GM10266 (cell line): ENCODE results near the gene REST.
A peak's percentile ranks its signal among the peaks of the same experiment; 100 is the strongest.

Experiments used
- DNase-seq: peaks from one replicate; pipeline ENCODE4 v3.0.0; 2012; ENCODE audit errors: extremely low spot score
- TF ChIP-seq, protein P1 (sequence below): IDR thresholded peaks from 2 replicates; pipeline ENCODE4 v1.5.1; 2012; ENCODE audit warnings: mild to moderate bottlenecking, low read depth; ENCODE audit not compliant: control insufficient read depth, insufficient read depth; ENCODE audit errors: missing control alignments

Gene REST

DNA sequence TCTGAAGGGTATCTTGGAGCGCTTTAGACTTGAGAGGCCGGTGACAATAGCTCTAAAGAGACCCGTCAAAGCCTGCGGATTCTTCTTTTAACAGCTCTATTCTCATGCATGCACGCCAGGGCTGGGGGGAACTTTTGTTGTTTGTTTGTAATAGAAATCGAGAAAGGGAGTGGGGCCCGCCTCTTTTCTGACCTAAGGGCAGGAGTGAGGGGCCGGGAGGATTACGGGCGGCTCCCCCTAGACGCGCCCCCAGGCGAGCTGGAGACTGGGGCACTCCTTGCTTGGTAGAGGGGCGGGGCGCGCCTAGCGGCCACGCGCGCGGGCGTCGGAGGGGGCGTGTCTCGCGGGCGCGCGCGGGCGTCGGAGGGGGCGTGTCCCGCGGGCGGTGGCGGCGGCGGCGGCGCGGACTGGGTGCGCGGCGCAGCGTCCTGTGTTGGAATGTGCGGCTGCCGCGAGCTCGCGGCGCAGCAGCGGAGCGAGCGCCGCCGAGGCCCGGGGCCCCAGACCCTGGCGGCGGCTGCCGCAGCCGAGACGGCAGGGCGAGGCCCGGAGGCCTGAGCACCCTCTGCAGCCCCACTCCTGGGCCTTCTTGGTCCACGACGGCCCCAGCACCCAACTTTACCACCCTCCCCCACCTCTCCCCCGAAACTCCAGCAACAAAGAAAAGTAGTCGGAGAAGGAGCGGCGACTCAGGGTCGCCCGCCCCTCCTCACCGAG, at the start of gene REST:
TSS of gene REST (plus strand) at position 412 of the 717 bp plus-strand sequence. CDS start 2,739 bp downstream, outside the sequence.
- peak; percentile 87 for DNase-seq
- TF ChIP-seq, protein P1, sequence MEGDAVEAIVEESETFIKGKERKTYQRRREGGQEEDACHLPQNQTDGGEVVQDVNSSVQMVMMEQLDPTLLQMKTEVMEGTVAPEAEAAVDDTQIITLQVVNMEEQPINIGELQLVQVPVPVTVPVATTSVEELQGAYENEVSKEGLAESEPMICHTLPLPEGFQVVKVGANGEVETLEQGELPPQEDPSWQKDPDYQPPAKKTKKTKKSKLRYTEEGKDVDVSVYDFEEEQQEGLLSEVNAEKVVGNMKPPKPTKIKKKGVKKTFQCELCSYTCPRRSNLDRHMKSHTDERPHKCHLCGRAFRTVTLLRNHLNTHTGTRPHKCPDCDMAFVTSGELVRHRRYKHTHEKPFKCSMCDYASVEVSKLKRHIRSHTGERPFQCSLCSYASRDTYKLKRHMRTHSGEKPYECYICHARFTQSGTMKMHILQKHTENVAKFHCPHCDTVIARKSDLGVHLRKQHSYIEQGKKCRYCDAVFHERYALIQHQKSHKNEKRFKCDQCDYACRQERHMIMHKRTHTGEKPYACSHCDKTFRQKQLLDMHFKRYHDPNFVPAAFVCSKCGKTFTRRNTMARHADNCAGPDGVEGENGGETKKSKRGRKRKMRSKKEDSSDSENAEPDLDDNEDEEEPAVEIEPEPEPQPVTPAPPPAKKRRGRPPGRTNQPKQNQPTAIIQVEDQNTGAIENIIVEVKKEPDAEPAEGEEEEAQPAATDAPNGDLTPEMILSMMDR: peak; percentile 2

DNA sequence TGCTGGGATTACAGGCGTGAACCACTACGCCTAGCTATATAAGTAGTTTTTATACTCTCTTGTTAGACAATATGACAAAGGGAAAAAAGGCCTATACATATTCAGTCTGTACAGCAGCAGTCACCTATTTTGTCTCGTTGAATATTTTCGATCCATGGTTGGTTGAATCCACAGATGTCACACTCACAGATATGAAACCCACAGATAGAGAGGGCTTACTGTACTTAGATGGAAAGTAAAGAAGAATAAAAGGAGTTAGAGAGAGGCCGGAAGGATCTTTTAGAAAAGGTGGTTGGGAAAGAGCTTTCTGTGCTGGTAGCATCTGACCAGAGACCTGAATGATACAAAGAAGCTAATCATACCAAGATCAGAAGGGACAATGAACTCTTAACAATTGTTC, 47.9 kb upstream of the REST start:
- DNase-seq: no peak
- TF ChIP-seq, protein P1: no peak

DNA sequence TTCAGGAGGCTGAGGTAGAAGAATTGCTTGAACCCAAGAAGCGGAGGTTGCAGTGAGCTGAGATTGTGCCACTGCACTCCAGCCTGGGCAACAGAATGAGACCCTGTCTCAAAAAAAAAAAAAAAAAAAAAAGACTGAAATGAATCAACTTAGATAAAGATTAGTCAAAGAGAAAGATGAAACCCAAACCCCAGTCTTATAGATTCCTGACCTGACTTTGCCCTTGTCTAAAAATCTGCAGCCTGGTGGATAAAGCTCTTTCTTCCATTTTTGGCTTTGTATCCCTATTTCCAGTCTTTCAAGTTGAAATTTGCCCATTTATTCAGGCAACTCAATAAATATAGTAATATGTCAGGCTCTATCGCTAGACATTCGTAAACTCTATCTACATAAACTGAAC, 46.9 kb upstream of the REST start:
- TF ChIP-seq, protein P1: no peak
- no peak for DNase-seq

- no peak for DNase-seq
Measured at GRCh38 chr4:56861360-56861759, 46.3 kb upstream of the REST start.

DNA sequence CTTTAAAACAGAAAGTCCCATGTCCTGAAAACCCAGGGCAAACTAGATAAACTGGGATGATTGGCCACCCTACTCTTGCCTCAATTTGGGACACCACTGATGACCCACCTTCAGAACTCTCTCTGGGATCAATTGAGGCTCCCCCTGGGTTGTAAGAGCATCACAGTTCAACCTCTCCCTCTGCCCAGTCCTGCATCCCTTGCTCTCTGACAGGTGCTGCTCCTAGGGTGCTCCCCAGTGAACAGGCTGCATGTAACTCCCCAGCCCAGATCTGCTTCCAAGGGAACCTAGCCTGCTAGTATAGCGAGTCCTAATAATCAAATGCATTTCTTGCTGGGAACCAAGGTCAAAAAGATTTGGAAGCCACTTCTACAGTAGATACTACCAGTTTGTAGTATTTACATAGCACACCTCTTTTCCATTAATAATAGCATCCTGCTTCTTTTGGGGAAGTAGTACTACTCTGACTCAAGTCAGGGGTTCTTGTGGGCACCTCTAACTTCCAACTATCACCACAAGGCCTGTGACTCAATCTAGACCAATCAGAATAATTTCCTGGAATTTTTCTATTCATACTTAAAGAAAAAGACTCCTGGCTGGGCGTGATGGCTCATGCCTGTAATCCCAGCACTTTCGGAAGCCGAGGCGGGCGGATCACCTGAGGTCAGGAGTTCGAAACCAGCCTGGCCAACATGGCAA, 44.1 kb upstream of the REST start:
- DNase-seq: no peak

More at GRCh38 chr4:56861360-56861759, 46.3 kb upstream of the REST start:
- TF ChIP-seq, protein P1: no peak

DNA sequence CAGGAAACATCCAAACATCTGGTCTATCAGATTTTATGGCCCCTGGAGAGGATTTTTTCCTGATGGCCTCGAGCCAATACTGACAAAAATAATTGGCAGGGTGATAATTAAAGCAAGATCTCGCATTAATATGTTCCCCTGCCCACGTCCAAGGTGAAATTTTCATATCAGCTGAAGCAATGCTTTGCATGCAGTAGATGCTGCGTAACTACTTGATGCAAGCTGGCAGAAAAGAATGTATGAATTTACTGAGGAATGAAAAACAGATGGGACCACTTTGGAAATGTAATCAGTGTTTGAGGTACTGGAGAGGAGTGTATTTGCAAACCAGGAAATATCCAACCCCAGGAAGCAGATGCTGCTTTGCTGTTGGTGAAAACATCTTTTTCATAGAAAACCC, 36.8 kb upstream of the REST start:
- DNase-seq: no peak
- TF ChIP-seq, protein P1: no peak

More for the DNA sequence above, 44.1 kb upstream of the REST start:
- TF ChIP-seq, protein P1: no peak

DNA sequence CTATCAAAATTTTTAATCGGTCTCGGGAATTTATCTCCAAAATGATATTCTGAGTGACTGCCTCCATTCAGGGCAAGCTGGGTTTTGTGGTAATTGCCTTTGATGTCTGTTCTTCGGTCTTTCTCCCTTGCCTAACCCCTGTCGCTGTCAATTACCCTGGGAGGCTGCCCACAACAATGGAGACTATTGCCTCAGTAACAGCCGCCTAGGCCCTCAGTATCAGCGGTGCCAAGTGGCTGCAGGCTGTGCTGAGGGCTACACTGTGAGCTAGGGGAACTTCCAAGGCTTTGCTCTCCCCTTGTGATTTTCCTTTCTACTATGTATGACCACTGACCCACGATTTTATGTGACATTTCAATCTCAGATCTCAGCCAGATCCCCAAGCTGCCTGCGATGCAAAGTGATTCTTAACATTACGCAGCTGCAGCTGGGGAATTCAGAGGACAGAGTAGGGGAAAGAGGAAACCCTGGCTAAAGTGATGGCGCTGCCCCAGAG, 36.3 kb upstream of the REST start:
- TF ChIP-seq, protein P1: no peak
- no peak for DNase-seq
